GM19372 (cell line): ENCODE data around the gene GTF3A.
"Not testable (repeated sequence)": the region's sequence is repeated elsewhere in the genome, so short reads cannot be mapped to it uniquely, and the experiment has no call there.

Experiments
- ATAC-seq: cut with Tn5 transposase; IDR thresholded peaks from one replicate; pipeline ENCODE4 v1.9.1; 2021; ENCODE audit warnings: mild to moderate bottlenecking, low read depth, moderate library complexity; ENCODE audit not compliant: unreplicated experiment

Gene GTF3A

DNA sequence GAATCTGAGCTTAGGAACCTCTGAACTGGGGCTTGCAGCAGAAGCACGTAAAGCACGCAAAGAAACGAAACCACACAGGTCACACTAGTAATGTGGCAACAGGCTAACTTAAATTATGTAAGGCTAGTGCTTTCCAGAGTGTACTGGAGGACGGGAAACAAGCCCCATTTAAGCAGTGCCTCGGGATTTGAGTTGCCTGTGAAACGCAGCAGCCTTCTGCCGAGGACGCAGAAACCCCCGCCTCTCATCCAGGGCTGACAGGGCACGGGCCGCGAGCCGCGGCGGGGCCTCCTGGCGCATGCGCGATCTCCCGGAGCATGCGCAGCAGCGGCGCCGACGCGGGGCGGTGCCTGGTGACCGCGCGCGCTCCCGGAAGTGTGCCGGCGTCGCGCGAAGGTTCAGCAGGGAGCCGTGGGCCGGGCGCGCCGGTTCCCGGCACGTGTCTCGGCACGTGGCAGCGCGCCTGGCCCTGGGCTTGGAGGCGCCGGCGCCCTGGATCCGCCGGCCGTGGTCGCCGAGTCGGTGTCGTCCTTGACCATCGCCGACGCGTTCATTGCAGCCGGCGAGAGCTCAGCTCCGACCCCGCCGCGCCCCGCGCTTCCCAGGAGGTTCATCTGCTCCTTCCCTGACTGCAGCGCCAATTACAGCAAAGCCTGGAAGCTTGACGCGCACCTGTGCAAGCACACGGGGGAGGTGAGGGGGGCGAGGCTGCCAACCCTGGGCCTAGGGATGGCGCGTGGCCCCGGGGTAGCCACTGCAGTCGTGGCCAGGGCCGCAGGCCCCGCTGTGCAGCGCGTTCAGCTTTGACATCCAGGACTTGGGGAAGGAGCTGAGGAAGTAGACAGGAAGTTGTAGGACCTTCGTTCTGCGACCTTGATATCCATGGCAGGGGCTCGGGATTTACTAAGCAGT, at the start of gene GTF3A:
GTF3A (plus strand) TSS at position 374 of the 912 bp plus-strand sequence.
- peak; percentile 79 for ATAC-seq

DNA sequence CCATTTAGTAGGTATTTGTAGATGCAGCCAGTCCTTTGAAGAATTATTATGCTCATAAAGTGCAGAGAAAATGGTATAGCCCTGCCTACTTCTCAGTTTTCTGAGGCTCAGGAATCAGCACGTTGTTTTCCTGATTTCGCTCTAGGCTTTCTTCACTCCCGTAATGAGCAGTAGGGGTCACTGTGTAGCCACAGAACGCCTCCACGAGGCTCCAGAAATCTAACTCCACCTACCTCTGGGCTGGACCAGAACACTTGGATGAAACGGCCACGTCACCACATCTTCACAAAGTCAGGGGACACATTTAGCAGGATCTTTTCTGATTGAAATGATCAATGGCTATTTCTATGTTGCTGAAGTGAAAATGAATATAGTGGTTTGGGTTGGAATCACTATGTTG, 49.8 kb upstream of the GTF3A start:
- ATAC-seq = no peak

DNA sequence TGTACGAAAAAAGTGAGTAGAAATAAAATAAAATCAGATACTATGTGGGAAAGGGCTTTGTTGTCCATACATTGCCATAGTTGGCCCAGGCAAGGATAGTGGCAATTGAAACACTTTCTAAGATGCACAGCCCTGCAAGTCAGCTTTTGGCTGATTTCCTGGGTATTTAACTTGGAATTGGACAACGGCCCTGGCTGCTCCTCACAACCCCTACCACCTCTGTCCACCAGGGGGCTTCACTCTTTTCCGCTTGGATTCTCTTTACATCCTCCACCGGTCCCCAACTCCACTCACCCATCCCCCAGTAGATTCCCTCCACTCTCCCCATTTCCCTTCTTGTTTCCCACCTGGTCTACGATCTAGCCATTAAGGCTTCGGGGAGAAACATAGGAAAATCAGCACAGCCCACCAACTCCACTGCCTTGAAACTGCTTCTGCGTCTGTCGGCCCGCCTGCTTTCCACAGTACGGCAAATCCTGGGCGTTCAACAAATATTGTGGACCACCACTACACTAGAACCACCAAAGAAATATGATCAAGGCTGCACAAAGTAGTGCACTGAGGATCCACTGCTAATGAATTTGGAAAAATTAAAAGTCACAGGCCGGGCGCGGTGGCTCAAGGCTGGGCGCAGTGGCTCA, 48.6 kb upstream of the GTF3A start:
- no peak for ATAC-seq

- no peak for ATAC-seq
These were observed 45.3 kb upstream of the GTF3A start for GRCh38 chr13:27379126-27379525.

DNA sequence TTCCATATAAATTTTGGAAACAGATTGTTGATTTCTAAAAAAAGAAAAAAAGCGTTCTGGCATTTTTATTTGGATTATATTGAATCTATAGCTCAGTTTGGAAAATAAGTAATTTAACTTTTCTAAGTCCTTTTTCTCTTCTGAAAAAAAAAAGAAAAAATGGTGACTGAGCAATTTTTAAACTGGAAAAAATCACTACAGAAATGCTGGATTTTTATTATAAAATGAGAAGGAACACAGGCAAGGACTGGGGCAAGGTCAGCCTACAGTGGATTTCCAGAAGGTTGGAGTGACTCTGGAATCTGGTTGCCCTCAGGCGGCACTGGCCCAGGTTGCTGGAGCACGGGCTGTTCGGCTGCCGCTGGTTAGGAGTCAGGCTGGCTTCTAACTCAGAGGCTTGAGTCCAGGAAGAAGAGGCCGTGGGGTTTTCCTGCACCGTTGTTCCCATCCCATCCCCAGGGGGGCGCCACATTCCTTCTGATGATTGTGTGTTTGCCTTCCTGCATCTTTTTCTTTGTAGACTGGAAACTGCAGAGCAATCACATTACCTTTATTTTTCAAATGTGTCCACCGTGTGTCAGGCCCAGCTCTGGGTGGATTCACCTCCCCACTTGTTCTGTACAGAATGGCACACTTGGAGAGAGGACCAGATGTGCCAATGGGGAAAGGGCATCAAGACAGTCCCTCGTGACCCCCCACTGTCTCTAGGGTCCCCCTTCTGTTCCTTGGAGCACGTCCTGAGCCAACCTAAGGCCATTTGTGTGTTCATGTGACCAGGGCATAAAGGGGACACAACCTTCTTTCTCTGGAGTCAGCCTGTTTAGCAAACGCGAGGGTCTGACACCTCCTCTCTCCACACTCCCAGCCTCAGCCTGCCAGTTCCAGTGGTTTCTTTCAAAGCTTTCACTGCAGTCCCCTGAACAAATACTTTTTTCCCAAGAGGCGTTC, 44.5 kb upstream of the GTF3A start:
- ATAC-seq = no peak

DNA sequence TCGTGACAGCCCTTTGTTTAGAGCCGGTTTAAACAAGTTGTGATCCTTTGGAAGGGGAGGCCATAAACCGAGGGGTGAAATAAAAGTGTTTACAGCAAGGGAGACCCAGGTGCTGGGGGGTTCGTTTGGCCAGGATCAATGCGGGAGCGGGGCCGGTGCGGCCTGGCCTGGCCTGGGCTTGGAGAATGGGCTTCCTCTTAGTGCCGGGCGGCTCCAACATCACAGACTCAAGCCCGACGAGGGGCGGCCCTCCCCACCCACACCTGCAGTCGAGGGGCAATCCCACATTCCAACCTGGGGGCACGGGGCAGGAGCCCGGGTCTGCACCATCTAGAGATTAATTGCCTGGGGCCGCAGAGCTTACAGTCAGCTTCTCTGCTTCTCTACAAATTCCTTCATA, 42.8 kb upstream of the GTF3A start:
- ATAC-seq = no peak

- no peak for ATAC-seq
These were observed 41.1 kb upstream of the GTF3A start for GRCh38 chr13:27383104-27383921.

GRCh38 chr13:27384285-27384684, 40.1 kb upstream of the GTF3A start:
- ATAC-seq = no peak

DNA sequence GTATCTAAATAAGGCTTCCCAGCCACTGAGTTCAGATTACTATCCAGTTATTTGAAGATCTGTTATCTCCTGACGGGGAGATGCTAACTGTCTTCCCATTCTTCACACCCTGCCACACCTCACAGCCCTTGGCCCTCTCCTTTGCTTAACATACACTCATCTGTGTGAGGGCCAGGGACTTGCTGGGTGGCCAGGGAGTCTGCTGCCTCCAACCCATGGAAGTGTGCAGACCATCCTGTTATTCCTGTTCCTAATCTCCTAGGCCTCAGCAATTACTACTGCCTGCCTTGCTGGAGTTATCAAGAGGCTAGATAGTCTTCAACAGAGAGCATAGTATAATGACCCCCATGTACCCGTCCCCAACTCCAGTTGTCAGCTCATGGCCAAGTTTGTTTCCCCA, 36.2 kb upstream of the GTF3A start:
- ATAC-seq = no peak

- ATAC-seq = no peak
These were observed 34.5 kb upstream of the GTF3A start for GRCh38 chr13:27389891-27390290.

GRCh38 chr13:27391471-27391870, 32.9 kb upstream of the GTF3A start:
- no peak for ATAC-seq

GRCh38 chr13:27393101-27393500, 31.3 kb upstream of the GTF3A start:
- no peak for ATAC-seq

DNA sequence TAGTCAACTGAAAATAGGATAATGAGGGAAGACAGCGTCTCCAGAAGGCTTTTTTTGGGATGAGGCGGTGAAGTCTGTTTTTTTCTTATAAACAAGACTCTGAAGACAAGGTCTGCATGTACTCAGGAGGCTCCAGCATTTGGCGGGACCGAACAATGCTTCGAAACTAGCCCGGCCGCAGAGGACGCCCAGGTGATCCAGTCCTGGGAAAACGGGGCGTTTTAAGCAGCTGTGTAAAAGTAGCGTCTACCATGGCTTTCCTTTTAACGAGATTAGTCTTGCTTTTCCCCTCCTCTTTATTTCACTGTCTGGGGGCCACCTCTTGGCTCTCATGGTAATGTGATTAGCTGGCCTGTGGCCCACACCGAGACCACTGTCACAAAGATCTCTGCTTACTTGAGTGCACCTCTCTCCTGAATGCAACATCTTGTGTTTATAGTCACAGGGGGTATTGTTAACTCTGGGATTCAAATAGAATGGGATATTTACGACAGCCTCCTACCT, 29.4 kb upstream of the GTF3A start:
- no peak for ATAC-seq

DNA sequence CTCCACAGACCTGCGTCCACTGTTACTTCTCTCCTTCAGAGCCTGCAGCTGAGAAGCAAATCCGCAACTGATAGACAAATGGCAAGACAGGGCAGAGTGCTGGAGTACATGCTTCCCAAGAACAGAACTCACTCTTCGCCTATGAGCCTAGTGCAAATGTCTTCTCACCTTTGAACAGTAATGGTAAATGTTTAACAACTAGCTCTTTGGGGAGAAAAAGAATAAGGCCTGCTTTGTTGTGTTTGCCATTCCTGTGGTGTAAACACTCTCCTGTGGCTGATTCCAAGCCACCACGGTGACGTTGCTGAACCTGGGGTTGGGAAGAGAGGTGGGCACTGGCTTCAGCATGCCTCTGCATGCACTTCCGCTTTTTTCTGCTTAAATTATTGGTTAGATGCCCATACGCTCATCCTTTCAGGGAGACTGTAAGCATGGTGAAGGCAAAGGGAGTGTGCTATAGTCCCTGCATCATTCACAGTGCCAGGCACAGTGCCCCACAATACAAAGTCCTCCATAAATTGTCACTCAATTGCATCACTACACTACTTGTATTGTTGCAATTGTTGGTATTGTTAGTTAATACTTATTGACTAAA, 28.1 kb upstream of the GTF3A start:
- ATAC-seq = no peak

DNA sequence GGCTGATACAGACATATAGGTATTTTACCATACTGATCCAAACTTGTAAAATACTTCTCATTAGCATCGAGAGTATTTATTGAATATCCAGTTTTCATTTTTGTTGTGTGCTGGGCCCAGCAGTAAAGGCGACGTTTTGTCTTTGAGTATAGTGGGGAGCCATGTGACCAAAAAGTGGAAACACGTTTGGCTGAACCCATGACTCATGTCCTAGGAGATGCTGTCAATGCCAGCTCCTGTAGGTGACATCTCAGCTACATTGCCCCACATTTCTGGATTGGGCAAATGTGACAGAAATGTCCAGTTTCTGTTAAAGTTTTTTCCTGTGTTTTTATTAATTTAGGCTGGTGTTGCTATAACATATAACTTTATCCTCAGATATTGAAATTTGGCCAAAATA, 26.1 kb upstream of the GTF3A start:
- no peak for ATAC-seq

- ATAC-seq = not testable (repeated sequence)
These were observed 24.0 kb upstream of the GTF3A start for GRCh38 chr13:27400405-27400804.

GRCh38 chr13:27401210-27401609, 23.2 kb upstream of the GTF3A start:
- ATAC-seq = no peak

DNA sequence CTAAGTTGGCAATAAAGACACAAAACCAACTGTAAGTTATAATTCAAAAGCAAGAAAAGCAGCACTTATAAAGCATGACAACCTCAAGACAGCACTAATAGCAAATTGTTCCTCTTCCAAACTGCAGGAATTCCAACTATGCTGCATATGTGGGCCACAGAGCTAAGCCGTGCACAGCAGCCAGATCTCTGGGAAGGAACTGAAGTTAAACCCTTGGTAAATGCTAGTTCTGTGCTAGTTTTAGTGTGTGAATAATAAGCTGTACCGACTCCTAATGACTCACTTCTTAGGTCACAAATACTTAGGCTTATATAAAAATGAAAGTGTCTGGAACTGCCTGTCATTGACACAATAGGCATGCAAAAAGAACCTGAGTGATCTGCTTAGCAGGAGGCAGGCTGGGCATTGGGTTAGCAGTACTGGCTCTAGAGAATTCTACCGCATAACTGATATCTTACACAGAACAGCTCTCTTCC, 21.2 kb upstream of the GTF3A start:
- ATAC-seq = no peak

- no peak for ATAC-seq
These were observed 20.6 kb upstream of the GTF3A start for GRCh38 chr13:27403727-27404385.
